Measurements from ENCODE around the gene MCC. TPM values are rescaled to one million over a fixed set of nuclear protein-coding genes. Genes with fewer than 3 reads are reported as not detected.

Gene MCC
- total and polyA plus RNA-seq, 2 of the 4 experiments (the other 2 are of a cell fraction) = 5.0 to 20.6 TPM

- no peaks in the 10 kb centered on the region for H3K9me3 ChIP-seq (ENCODE audit: control insufficient read depth, insufficient read depth, low read length)
- H2BK120ac ChIP-seq (ENCODE audit: low read depth, low read length) = no peak overlapping the region
- H3K36me3 ChIP-seq (ENCODE audit: control insufficient read depth, insufficient read depth, low read length) = peaks cover 28% of the 10 kb centered on the region
- peaks cover 9% of the 10 kb centered on the region; the same call in 1 of the 2 replicates for H3K9me1 ChIP-seq (ENCODE audit: insufficient read depth, low read length)
- H3K9ac ChIP-seq (ENCODE audit: low read depth, low read length) = no peak overlapping the region
- H2BK15ac ChIP-seq (ENCODE audit: low read depth, low read length) = no peak overlapping the region
- TF ChIP-seq, protein P1, sequence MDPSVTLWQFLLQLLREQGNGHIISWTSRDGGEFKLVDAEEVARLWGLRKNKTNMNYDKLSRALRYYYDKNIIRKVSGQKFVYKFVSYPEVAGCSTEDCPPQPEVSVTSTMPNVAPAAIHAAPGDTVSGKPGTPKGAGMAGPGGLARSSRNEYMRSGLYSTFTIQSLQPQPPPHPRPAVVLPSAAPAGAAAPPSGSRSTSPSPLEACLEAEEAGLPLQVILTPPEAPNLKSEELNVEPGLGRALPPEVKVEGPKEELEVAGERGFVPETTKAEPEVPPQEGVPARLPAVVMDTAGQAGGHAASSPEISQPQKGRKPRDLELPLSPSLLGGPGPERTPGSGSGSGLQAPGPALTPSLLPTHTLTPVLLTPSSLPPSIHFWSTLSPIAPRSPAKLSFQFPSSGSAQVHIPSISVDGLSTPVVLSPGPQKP (IDR thresholded peaks at IDR 0.05; ENCODE audit: borderline replicate concordance, low read depth, low read length) = no peak
- TF ChIP-seq USF2 (IDR thresholded peaks at IDR 0.05; ENCODE audit: low read depth, low read length) = no peak
- TF ChIP-seq RAD21 (IDR thresholded peaks at IDR 0.05; ENCODE audit: low read length) = no peak
- no peak for TF ChIP-seq CHD1 (IDR thresholded peaks at IDR 0.05; ENCODE audit: low read depth, low read length)
- no peak for TF ChIP-seq MAZ (IDR thresholded peaks at IDR 0.05; ENCODE audit: borderline replicate concordance, low read depth, low read length)
- TF ChIP-seq SMC3 (IDR thresholded peaks at IDR 0.05; ENCODE audit: low read depth, low read length) = no peak
- TF ChIP-seq NFE2L2 (IDR thresholded peaks at IDR 0.05; ENCODE audit: low read depth, low read length) = no peak
- TF ChIP-seq RFX5 (IDR thresholded peaks at IDR 0.05; ENCODE audit: low read depth, low read length) = no peak
- TF ChIP-seq MXI1 (IDR thresholded peaks at IDR 0.05; ENCODE audit: borderline replicate concordance, low read depth, low read length) = no peak
- TF ChIP-seq FOS (IDR thresholded peaks at IDR 0.05; ENCODE audit: low read depth, low read length) = no peak
- TF ChIP-seq CTCF (conservative IDR thresholded peaks at IDR 0.05; ENCODE audit: low read depth, low read length) = no peak
- no peak for TF ChIP-seq MAFK (IDR thresholded peaks at IDR 0.05; ENCODE audit: low read depth, low read length)
- no peak for TF ChIP-seq RCOR1 (IDR thresholded peaks at IDR 0.05; ENCODE audit: insufficient replicate concordance, low read length)
- H2AK5ac ChIP-seq (ENCODE audit: low read depth, low read length) = no peak overlapping the region
- no peak overlapping the region for H4K8ac ChIP-seq (ENCODE audit: low read depth in 2 of 2, low read length in 2 of 2)
- no TSS peak for BruUV-seq (replicated peaks)
- ChIA-PET POLR2A (ENCODE audit: unreplicated experiment) (no interaction called here), CTCF (no interaction called here)
- 100% methylated on average over 1 of the region's 4 CpGs; no CpG with 5 or more reads in 1 of the 2 experiments for WGBS, 2 experiments (ENCODE audit: extremely low coverage in 2 of 2, insufficient read length in 1 of 2)
- no peak overlapping the region for H3K4me2 ChIP-seq (ENCODE audit: low read depth, low read length)
- H3K27ac ChIP-seq (ENCODE audit: insufficient read depth, low read length) = no peak overlapping the region
- ATAC-seq (ENCODE audit: low read depth) (no peak), DNase-seq (no peak)
- H2AK9ac ChIP-seq (replicated peaks; ENCODE audit: low read depth, low read length, poor library complexity) = no peak overlapping the region
- H3K14ac ChIP-seq (replicated peaks; ENCODE audit: low read depth, low read length) = no peak overlapping the region
- no peak overlapping the region for H3K56ac ChIP-seq (ENCODE audit: extremely low read depth, insufficient read depth, low read length)
- peaks cover 11% of the 10 kb centered on the region for H3K4me1 ChIP-seq (ENCODE audit: control insufficient read depth, insufficient read depth, low read length)
- no peak overlapping the region for H3K4ac ChIP-seq (ENCODE audit: low read depth, low read length)
- H3K27me3 ChIP-seq (ENCODE audit: control insufficient read depth, insufficient read depth, low read length) = no peaks in the 10 kb centered on the region
- H4K91ac ChIP-seq (ENCODE audit: insufficient read depth, low read depth, low read length) = no peak overlapping the region
- H3K4me3 ChIP-seq (ENCODE audit: insufficient read depth, low read depth, low read length) = no peak overlapping the region
- no peak overlapping the region for H3K23ac ChIP-seq (ENCODE audit: low read depth, low read length)
- no peak overlapping the region for H2BK20ac ChIP-seq (ENCODE audit: low read depth, low read length)
- H3K18ac ChIP-seq (ENCODE audit: low read depth, low read length) = no peak overlapping the region
- in situ Hi-C loops (cut with MboI; ENCODE audit: low sequenced_read_pairs) (no loop called here), intact Hi-C loops (cut with micrococcal nuclease) (no loop called here), dilution Hi-C loops (cut with HindIII; ENCODE audit: low sequenced_read_pairs, unreplicated experiment) (no loop called here)
- H2BK5ac ChIP-seq (ENCODE audit: low read depth, low read length, poor library complexity, severe bottlenecking) = no peak overlapping the region
- H3K79me1 ChIP-seq (ENCODE audit: low read depth in 1 of 2, low read length in 2 of 2) = peaks cover 0 to 2% of the 10 kb centered on the region in 2 experiments; a peak in 1 of 4 replicates
- no peaks in the 10 kb centered on the region; the same call in 1 of the 2 replicates for H4K20me1 ChIP-seq (ENCODE audit: insufficient read depth, low read length)
- no peak overlapping the region for H4K5ac ChIP-seq (ENCODE audit: low read depth, low read length)
- no peak overlapping the region for H2AFZ ChIP-seq (replicated peaks; ENCODE audit: low read length, poor library complexity)
Observed at GRCh38 chr5:113036321-113036720, 451.9 kb downstream of the MCC start.
